HepG2 (cell line): ENCODE results near the gene REST.

ENCODE experiments used
- MAZ ChIP-seq, 2 experiments: sonication (generic) in 1 of 2; formaldehyde crosslinking in 1 of 2; IDR thresholded peaks; 2 replicates each; pipeline versions ENCODE4 v1.5.0 to v1.6.1; 2012 to 2020; ENCODE audit warnings: low read depth in 2 of 2, mild to moderate bottlenecking in 2 of 2, borderline replicate concordance in 1 of 2, improper control_type of control experiment in 1 of 2, low read length in 1 of 2, missing genetic modification reagents in 1 of 2, moderate library complexity in 1 of 2
- MLLT10 ChIP-seq: sonication (generic); formaldehyde crosslinking; IDR thresholded peaks from 2 replicates; pipeline ENCODE4 v1.4.0; 2020; ENCODE audit warnings: missing genetic modification reagents
- ZNF263 ChIP-seq: sonication (generic); formaldehyde crosslinking; IDR thresholded peaks from 2 replicates; pipeline ENCODE4 v1.4.0; 2020; ENCODE audit warnings: missing genetic modification reagents

DNA sequence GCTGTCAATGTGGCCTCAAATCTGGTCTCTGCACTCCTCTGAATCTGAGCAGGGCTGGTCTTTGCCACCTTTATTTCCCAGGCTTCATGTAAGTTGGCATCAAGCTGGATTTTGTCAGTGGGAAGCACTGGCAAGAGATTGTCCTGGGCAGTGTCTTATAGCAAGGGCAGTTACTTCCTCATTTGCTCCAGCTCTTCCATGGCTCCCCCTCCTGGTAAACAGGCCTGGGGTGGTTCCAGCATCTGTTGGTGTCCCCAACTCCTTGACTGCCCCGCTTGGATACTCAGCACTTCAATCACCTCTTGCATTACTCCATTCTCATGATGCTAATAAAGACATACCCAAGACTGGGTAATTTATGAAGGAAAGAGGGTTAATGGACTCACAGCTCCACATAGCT, 15.0 kb upstream of the REST start:
- TF ChIP-seq MLLT10 (CRISPR knock-in tag): no peak
- TF ChIP-seq MAZ (IDR thresholded peaks at IDR 0.05; ENCODE audit: borderline replicate concordance, low read depth, low read length): no peak
- TF ChIP-seq MAZ (CRISPR knock-in tag; IDR thresholded peaks at IDR 0.05; ENCODE audit: low read depth): no peak
- no peak for TF ChIP-seq ZNF263 (CRISPR knock-in tag)
